IMR-90 (cell line): Measurements from ENCODE around the gene RAB11A.

Source experiments
- CEBPB ChIP-seq: IDR thresholded peaks from 2 replicates; pipeline ENCODE4 v1.6.1; 2012; ENCODE audit warnings: low read depth, low read length, improper control_type of control experiment
- CHD1 ChIP-seq: IDR thresholded peaks from 2 replicates; pipeline ENCODE4 v1.6.1; 2012; ENCODE audit warnings: low read depth, low read length, improper control_type of control experiment
- CTCF ChIP-seq: conservative IDR thresholded peaks from 2 replicates; pipeline ENCODE4 v1.5.1; 2012; ENCODE audit warnings: mild to moderate bottlenecking, low read depth, low read length, improper control_type of control experiment
- ELK1 ChIP-seq: fragments of 150-350 bp; IDR thresholded peaks from 2 replicates; pipeline ENCODE4 v1.6.1; 2016; ENCODE audit warnings: low read depth, mild to moderate bottlenecking, low read length, moderate library complexity, borderline replicate concordance
- FOS ChIP-seq: fragments of 150-350 bp; IDR thresholded peaks from 2 replicates; pipeline ENCODE4 v1.6.1; 2016; ENCODE audit warnings: low read depth, low read length
- MAFK ChIP-seq: IDR thresholded peaks from 2 replicates; pipeline ENCODE4 v1.6.1; 2012; ENCODE audit warnings: low read depth, low read length, improper control_type of control experiment
- MAZ ChIP-seq: IDR thresholded peaks from 2 replicates; pipeline ENCODE4 v1.6.1; 2012; ENCODE audit warnings: low read depth, mild to moderate bottlenecking, low read length, improper control_type of control experiment, moderate library complexity, borderline replicate concordance
- MXI1 ChIP-seq: IDR thresholded peaks from 2 replicates; pipeline ENCODE4 v1.6.1; 2012; ENCODE audit warnings: low read depth, mild to moderate bottlenecking, low read length, moderate library complexity, borderline replicate concordance
- NFE2L2 ChIP-seq: fragments of 150-350 bp; IDR thresholded peaks from 2 replicates; pipeline ENCODE4 v1.6.1; 2016; ENCODE audit warnings: low read depth, mild to moderate bottlenecking, low read length
- POLR2A ChIP-seq: IDR thresholded peaks from 2 replicates; pipeline ENCODE4 v1.6.1; 2012; ENCODE audit warnings: mild to moderate bottlenecking, low read depth, low read length
- RAD21 ChIP-seq: IDR thresholded peaks from 2 replicates; pipeline ENCODE4 v1.6.1; 2012; ENCODE audit warnings: low read length, improper control_type of control experiment
- RCOR1 ChIP-seq: IDR thresholded peaks from 2 replicates; pipeline ENCODE4 v1.6.1; 2012; ENCODE audit warnings: mild to moderate bottlenecking, low read length, improper control_type of control experiment; ENCODE audit not compliant: insufficient replicate concordance
- SMC3 ChIP-seq: fragments of 150-350 bp; IDR thresholded peaks from 2 replicates; pipeline ENCODE4 v1.6.1; 2016; ENCODE audit warnings: low read depth, mild to moderate bottlenecking, antibody characterized with exemption, low read length, moderate library complexity
- USF2 ChIP-seq: fragments of 150-350 bp; IDR thresholded peaks from 2 replicates; pipeline ENCODE4 v1.6.1; 2017; ENCODE audit warnings: mild to moderate bottlenecking, antibody characterized with exemption, low read length, low read depth

DNA sequence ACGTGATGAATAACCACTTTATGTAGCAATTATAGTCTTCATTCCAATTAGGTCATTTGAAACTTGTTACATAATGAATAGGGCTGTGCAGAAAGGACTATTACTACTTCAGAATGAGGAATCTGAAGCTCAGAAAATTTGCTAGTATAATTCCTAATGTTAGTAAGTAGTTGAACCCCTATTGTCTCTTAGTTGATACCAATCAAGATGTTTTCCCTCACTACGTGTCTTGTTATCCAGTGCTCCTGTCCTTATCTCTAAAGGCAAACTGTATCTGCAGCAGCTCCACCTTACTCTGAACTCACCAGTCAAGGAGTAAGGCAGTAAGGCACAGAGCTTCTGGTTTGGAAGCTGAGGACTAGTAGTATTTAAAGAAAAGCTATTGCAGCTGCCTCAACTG lies 32.0 kb downstream of the RAB11A start:
- TF ChIP-seq CTCF (no peak), ELK1 (no peak), POLR2A (no peak), MXI1 (no peak), USF2 (no peak), NFE2L2 (no peak), CHD1 (no peak), RAD21 (no peak), SMC3 (no peak), FOS (no peak), RCOR1 (no peak), CEBPB (no peak), MAZ (no peak), MAFK (no peak)
